CD14-positive monocyte (primary cell): Measurements from ENCODE around the gene CACHD1. TPM values are rescaled to one million over a fixed set of nuclear protein-coding genes. Genes with fewer than 3 reads are reported as not detected.

Experiments
- DNase-seq, 3 donors: peaks; one replicate each; pipeline ENCODE4 v3.0.0-alpha.2; 2011 to 2022
- H2AFZ ChIP-seq: 2 replicates; pipeline ENCODE4 v1.6.0; 2012; ENCODE audit warnings: mild to moderate bottlenecking, low read depth, low read length, inconsistent platforms; ENCODE audit not compliant: insufficient read depth, poor library complexity, severe bottlenecking
- H3K27ac ChIP-seq, 2 donors: 1 replicate in 1 of 2; 2 replicates in 1 of 2; pipeline ENCODE4 v1.5.1; 2012 to 2013; ENCODE audit warnings: low read length in 2 of 2, control low read depth in 1 of 2, inconsistent platforms in 1 of 2, low read depth in 1 of 2, mild to moderate bottlenecking in 1 of 2
- H3K27me3 ChIP-seq, 2 donors: one replicate each; pipeline versions ENCODE4 v1.6.0 to v1.6.1; 2011 to 2013; ENCODE audit warnings: low read length in 2 of 2; ENCODE audit not compliant: control insufficient read depth in 2 of 2, insufficient read depth in 2 of 2
- H3K36me3 ChIP-seq, 2 donors: replicated peaks in 1 of 2; 1 replicate in 1 of 2; 2 replicates in 1 of 2; pipeline versions ENCODE4 v1.5.1 to v1.6.1; 2012 to 2013; ENCODE audit warnings: low read length in 2 of 2, control low read depth in 1 of 2, inconsistent platforms in 1 of 2, mild to moderate bottlenecking in 1 of 2; ENCODE audit not compliant: insufficient read depth in 2 of 2, control insufficient read depth in 1 of 2
- H3K4me1 ChIP-seq, 2 donors: 1 replicate in 1 of 2; 2 replicates in 1 of 2; pipeline versions ENCODE4 v1.5.1 to v1.6.1; 2012 to 2013; ENCODE audit warnings: low read length in 2 of 2, control low read depth in 1 of 2, inconsistent platforms in 1 of 2, mild to moderate bottlenecking in 1 of 2, moderate library complexity in 1 of 2; ENCODE audit not compliant: insufficient read depth in 2 of 2, control insufficient read depth in 1 of 2
- H3K4me2 ChIP-seq: replicated peaks from 2 replicates; pipeline ENCODE3; 2012; ENCODE audit warnings: low read length, moderate library complexity, mild to moderate bottlenecking; ENCODE audit not compliant: poor library complexity, severe bottlenecking; ENCODE audit errors: extremely low read depth
- H3K4me3 ChIP-seq, 3 experiments: fragments of 200-600 bp in 1 of 3; sonication (generic) in 1 of 3; replicated peaks in 1 of 3; 1 replicate in 2 of 3; 2 replicates in 1 of 3; pipeline ENCODE4 v1.5.1; 2011 to 2013; ENCODE audit warnings: low read length in 3 of 3, mild to moderate bottlenecking in 3 of 3, control low read depth in 2 of 3, low read depth in 2 of 3, inconsistent platforms in 1 of 3, moderate library complexity in 1 of 3
- H3K79me2 ChIP-seq: 2 replicates; pipeline ENCODE4 v1.6.0; 2012; ENCODE audit warnings: mild to moderate bottlenecking, control low read depth, inconsistent platforms, low read length, moderate library complexity; ENCODE audit not compliant: insufficient read depth
- H3K9ac ChIP-seq: 2 replicates; pipeline ENCODE4 v1.6.0; 2017; ENCODE audit warnings: low read length, mild to moderate bottlenecking; ENCODE audit not compliant: insufficient read depth, poor library complexity, severe bottlenecking
- H3K9me3 ChIP-seq, 2 donors: replicated peaks in 1 of 2; 1 replicate in 1 of 2; 2 replicates in 1 of 2; pipeline versions ENCODE4 v1.5.1 to v1.6.1; 2012 to 2013; ENCODE audit warnings: low read length in 2 of 2, control low read depth in 1 of 2; ENCODE audit not compliant: control insufficient read depth in 1 of 2, insufficient read depth in 1 of 2
- H4K20me1 ChIP-seq: 2 replicates; pipeline ENCODE4 v1.6.0; 2012; ENCODE audit warnings: mild to moderate bottlenecking, low read length, control low read depth, moderate library complexity; ENCODE audit not compliant: insufficient read depth
- H3K27ac Mint-ChIP-seq, 7 donors: one replicate each; pipeline ENCODE4 v1.8.0; 2020; ENCODE audit warnings: mild to moderate bottlenecking in 7 of 7, mixed read lengths in 7 of 7, moderate library complexity in 6 of 7, inconsistent platforms in 2 of 7
- H3K27me3 Mint-ChIP-seq, 3 donors: one replicate each; pipeline ENCODE4 v1.8.0; 2021 to 2022; ENCODE audit warnings: low read depth in 3 of 3, mild to moderate bottlenecking in 3 of 3, mixed read lengths in 3 of 3, moderate library complexity in 3 of 3, inconsistent platforms in 1 of 3
- H3K36me3 Mint-ChIP-seq, 2 donors: one replicate each; pipeline ENCODE4 v1.8.0; 2020; ENCODE audit warnings: mixed read lengths in 2 of 2, inconsistent platforms in 1 of 2, mild to moderate bottlenecking in 1 of 2
- H3K4me1 Mint-ChIP-seq: one replicate; pipeline ENCODE4 v1.8.0; 2020; ENCODE audit warnings: mild to moderate bottlenecking, mixed read lengths
- H3K4me3 Mint-ChIP-seq, 2 donors: one replicate each; pipeline ENCODE4 v1.8.0; 2020; ENCODE audit warnings: mild to moderate bottlenecking in 2 of 2, mixed read lengths in 2 of 2, moderate library complexity in 1 of 2
- H3K9me3 Mint-ChIP-seq, 7 donors: one replicate each; pipeline ENCODE4 v1.8.0; 2020 to 2022; ENCODE audit warnings: mixed read lengths in 7 of 7, mild to moderate bottlenecking in 6 of 7, moderate library complexity in 6 of 7, inconsistent platforms in 2 of 7
- WGBS: methylation state at CpG from one replicate; pipeline ENCODE4 v1.1.5; 2013; ENCODE audit warnings: missing lambda C conversion rate; ENCODE audit not compliant: insufficient coverage; 5-methylcytosine and 5-hydroxymethylcytosine counted together
- intact Hi-C, 2 donors: fragments of 100-400 bp; cut with micrococcal nuclease; formaldehyde crosslinking; loops; one replicate each; pipeline versions ENCODE4 v1.15.0 to v1.15.1; 2023
- polyA plus RNA-seq, 3 donors: library from polyadenylated mRNA; depleted of rRNA in 1 of 3; unstranded in 2 of 3; stranded (reverse) in 1 of 3; fragments of 300-500 nt in 2 of 3; fragments of >200 nt in 1 of 3; fragmentation: Illumina TruSeq in 2 of 3; gene quantifications; 1 replicate in 2 of 3; 2 replicates in 1 of 3; pipeline ENCODE4 v1.2.3, GENCODE V29; 2012 to 2021
- TF ChIP-seq, protein P1 (sequence below): fragments of 200-600 bp; IDR thresholded peaks from one replicate; pipeline ENCODE4 v1.8.0; 2022; ENCODE audit warnings: antibody characterized with exemption, mild to moderate bottlenecking

The CACHD1 gene
- polyA plus RNA-seq, 3 donors: 0.12 TPM; not detected in 2

DNA sequence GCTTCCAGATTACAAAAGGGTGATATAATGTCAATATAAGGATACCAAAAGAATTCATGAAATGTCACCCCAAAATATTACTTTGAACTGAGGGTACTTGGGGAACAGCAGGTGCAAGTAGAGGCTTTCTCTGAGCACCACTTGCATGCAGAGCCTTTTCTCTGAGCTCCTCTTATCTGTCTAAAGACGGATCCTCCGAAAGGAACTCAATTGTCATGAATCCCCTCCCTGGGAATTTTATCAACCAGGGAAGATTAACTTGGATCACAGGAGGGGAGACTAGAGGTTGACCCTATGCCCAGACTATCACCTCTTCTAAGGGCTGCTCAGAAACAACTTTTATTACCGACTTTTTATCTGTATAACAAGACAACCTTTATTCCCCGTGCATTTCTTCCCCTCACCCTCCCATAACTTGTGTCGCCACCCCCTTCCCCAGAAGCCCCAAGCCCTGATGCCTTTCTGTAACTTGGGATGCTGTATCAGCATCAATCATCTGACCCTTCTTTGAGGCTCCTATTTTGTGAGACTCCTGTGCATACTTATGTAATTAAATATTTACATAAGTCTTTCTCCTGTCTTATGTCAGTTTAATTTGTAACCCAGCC, 94.1 kb downstream of the CACHD1 start:
- intact Hi-C loops: no loop called here
- Mint-ChIP-seq H3K9me3 (peaks cover 0 to 13% (median 12%) of the 10 kb centered on the region in 7 donors), H3K36me3 (no peaks in the 10 kb centered on the region), H3K4me3 (no peak overlapping the region), H3K27ac (no peak overlapping the region), H3K4me1 (no peaks in the 10 kb centered on the region), H3K27me3 (no peaks in the 10 kb centered on the region)
- Histone ChIP-seq H3K27ac (no peak overlapping the region), H4K20me1 (no peaks in the 10 kb centered on the region), H3K4me2 (no peak overlapping the region), H3K27me3 (no peaks in the 10 kb centered on the region), H3K79me2 (no peaks in the 10 kb centered on the region), H3K4me1 (no peaks in the 10 kb centered on the region), H3K9me3 (no peaks in the 10 kb centered on the region), H3K4me3 (no peak overlapping the region), H2AFZ (no peak overlapping the region), H3K9ac (no peak overlapping the region), H3K36me3 (no peaks in the 10 kb centered on the region)
- DNase-seq: no peak
- TF ChIP-seq, protein P1, sequence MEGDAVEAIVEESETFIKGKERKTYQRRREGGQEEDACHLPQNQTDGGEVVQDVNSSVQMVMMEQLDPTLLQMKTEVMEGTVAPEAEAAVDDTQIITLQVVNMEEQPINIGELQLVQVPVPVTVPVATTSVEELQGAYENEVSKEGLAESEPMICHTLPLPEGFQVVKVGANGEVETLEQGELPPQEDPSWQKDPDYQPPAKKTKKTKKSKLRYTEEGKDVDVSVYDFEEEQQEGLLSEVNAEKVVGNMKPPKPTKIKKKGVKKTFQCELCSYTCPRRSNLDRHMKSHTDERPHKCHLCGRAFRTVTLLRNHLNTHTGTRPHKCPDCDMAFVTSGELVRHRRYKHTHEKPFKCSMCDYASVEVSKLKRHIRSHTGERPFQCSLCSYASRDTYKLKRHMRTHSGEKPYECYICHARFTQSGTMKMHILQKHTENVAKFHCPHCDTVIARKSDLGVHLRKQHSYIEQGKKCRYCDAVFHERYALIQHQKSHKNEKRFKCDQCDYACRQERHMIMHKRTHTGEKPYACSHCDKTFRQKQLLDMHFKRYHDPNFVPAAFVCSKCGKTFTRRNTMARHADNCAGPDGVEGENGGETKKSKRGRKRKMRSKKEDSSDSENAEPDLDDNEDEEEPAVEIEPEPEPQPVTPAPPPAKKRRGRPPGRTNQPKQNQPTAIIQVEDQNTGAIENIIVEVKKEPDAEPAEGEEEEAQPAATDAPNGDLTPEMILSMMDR: no peak
- WGBS: 100% methylated on average over 2 of the region's 5 CpGs

DNA sequence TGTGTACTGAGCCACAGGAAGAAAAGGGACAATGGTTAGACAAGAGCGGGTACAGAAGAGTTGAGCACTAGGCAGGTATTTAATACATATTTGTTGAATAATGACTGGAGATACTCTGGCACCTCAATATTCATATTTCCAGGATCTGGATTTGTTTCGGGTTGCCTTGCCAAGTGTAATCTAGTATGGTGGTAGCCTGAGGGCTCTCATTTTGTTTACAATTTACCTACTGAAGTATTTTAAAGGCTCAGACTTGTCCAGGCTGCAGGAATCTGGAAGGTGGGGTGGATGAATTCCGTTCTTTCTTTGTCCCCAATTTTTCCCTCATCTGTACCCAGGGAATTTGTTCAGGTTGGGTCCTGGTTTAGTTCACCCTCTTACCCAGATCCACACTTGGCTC, 95.0 kb downstream of the CACHD1 start:
- TF ChIP-seq, protein P1: no peak
- H3K27me3 ChIP-seq: no peaks in the 10 kb centered on the region
- H3K9me3 ChIP-seq: no peaks in the 10 kb centered on the region
- H3K79me2 ChIP-seq: no peaks in the 10 kb centered on the region
- H3K9me3 Mint-ChIP-seq: peaks cover 0 to 13% (median 12%) of the 10 kb centered on the region in 7 donors
- no peak for DNase-seq
- WGBS: no CpG with 5 or more reads among the region's 3 CpGs
- no peak overlapping the region for H3K4me2 ChIP-seq
- no peak overlapping the region for H3K4me3 ChIP-seq
- H3K4me3 Mint-ChIP-seq: no peak overlapping the region
- H3K4me1 Mint-ChIP-seq: peaks cover 8% of the 10 kb centered on the region
- H3K36me3 ChIP-seq: no peaks in the 10 kb centered on the region
- H3K27ac Mint-ChIP-seq: no peak overlapping the region
- H2AFZ ChIP-seq: no peak overlapping the region
- intact Hi-C loops: no loop called here
- no peaks in the 10 kb centered on the region for H3K36me3 Mint-ChIP-seq
- H3K4me1 ChIP-seq: peaks cover 5 to 7% of the 10 kb centered on the region in 2 donors
- no peaks in the 10 kb centered on the region for H3K27me3 Mint-ChIP-seq
- no peak overlapping the region for H3K27ac ChIP-seq
- no peaks in the 10 kb centered on the region for H4K20me1 ChIP-seq
- H3K9ac ChIP-seq: no peak overlapping the region
